ENCODE data around the gene SYP.
"Not testable (repeated sequence)": the region's sequence is repeated elsewhere in the genome, so short reads cannot be mapped to it uniquely, and the experiment has no call there.

SYP gene

DNA sequence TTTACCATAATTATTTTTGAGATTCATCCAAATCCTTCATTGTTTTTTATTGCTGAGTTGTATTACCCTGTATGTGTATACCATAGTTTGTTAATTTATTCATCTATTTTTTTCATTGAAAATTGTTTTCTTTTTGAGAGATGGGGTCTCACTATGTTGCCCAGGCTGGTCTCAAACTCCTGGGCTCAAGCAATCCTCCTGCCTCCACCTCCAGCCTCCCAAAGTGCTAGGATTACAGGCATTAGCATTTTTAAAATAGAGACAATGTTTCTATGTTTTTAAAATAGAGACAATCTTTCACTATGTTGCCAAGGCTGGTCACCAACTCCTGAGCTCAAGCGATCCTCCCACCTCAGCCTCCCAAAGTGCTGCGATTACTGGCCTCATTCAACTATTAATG lies 39.1 kb downstream of the SYP start:
- TF ChIP-seq, protein P1, sequence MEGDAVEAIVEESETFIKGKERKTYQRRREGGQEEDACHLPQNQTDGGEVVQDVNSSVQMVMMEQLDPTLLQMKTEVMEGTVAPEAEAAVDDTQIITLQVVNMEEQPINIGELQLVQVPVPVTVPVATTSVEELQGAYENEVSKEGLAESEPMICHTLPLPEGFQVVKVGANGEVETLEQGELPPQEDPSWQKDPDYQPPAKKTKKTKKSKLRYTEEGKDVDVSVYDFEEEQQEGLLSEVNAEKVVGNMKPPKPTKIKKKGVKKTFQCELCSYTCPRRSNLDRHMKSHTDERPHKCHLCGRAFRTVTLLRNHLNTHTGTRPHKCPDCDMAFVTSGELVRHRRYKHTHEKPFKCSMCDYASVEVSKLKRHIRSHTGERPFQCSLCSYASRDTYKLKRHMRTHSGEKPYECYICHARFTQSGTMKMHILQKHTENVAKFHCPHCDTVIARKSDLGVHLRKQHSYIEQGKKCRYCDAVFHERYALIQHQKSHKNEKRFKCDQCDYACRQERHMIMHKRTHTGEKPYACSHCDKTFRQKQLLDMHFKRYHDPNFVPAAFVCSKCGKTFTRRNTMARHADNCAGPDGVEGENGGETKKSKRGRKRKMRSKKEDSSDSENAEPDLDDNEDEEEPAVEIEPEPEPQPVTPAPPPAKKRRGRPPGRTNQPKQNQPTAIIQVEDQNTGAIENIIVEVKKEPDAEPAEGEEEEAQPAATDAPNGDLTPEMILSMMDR (conservative IDR thresholded peaks at IDR 0.05) = no peak

DNA sequence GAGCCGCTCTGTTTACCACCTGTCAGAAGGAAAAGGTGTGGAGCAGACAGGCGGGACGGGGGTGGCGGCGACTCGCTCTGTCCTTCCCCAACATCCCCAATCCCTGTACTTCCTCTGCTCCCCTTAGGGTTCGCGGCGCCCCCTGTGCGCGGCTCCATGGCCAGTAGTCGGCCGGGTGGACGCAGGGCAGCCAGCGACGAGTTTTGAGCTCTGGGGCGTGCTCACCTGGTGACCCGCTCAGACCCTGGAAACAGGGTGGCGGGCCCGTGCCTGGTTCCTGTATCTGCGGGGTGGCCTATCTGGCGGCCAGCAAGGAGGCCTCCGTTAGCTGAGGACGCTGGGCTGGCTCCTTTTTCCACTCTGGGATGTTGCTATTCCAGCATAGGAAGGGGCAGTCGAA lies 42.8 kb downstream of the SYP start:
- H3K27ac ChIP-seq = no peak overlapping the region
- TF ChIP-seq, protein P1 (conservative IDR thresholded peaks at IDR 0.05) = no peak

More for the DNA sequence above, 39.1 kb downstream of the SYP start:
- no peak overlapping the region for H3K27ac ChIP-seq

DNA sequence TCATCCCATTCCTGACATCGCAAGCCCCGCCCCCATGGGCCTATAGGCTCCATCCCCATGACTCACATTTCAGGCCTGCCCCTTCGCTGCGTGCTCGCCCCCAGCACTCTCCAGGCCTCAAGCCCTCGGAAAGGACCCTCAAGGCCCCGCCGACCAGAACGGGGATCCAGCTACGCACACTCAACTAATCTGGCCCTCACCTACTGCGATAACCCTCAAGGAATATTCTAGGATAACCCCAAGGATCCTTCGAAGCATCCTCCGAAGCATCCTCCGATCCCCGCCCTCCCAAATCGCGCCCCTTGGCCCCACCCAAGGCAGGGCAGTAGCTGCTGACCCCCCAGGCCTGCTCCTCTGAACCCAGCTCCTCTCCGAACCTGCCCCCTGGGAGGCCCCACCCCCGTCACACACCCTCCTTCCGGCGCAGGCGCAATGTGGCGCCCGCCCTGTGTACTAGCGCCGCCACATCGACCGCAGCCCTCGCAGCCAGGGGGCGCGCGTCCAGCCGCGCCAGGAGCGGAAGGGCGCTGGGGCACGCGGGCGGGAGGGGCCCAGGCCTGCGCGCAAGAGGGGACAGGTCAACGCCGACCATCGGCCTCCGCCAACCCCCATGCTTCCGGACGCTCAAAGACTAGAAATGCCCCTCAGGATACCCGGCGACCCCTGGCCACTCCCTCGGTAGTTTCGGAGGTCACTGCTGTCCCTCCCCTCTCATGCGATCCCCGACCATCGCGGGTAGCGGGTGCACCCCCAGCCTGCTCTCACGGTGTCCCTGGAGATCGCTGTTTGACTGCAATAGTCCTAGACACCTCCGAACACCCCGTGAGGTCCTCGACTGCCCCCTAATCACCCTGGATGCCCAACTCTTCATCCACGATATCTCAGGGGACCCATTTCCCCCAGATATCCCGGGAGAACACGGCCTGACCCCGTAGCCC lies 43.8 kb downstream of the SYP start:
- no peak overlapping the region; the same call in 1 of the 2 replicates for H3K27ac ChIP-seq

DNA sequence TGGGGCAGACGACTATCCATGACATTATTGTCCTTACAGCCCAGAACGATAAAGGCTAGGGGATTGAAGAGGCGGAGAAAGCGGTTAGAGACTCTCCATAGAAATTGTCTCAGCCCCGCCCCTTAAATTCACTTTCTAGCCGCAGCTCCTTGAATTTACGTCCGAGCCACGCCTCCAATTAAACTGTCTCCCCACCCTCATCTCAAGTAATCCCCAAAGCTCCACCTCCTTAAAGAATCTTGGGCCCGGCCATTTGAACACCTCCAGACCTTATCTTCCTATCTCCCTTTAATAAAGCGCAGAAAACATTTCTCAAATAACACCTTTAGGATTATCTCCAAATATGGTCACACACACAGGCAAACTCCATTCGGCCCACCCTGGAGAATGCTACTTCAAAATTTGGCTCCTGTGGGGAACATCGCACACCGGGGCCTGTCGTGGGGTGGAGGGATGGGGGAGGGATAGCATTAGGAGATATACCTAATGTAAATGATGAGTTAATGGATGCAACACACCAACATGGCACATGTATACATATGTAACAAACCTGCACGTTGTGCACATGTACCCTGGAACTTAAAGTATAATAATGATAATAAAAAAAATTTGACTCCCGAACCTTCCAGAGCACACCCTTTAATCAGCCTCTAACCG lies 44.6 kb downstream of the SYP start:
- H3K27ac ChIP-seq = no peak overlapping the region
- TF ChIP-seq, protein P1 (conservative IDR thresholded peaks at IDR 0.05) = no peak

More for the DNA sequence above, 43.8 kb downstream of the SYP start:
- TF ChIP-seq, protein P1 (conservative IDR thresholded peaks at IDR 0.05) = peak; percentile 69

DNA sequence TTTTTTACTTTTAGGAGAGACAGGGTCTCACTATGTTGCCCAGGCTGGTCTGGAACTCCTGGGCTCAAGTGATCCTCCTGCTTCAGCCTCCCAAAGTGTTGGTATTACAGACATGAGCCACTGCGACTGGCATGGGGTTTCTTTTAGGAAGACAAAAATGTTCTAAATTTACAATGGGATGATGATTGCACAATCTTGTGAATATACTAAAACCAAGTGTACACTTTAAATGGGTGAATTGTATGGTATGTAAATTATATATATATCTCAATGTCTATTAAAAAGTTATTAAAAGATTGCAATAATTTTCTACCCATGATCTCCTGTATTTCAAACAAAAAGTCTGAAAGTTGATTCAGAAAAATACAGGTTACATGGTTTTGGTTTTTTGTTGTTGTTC lies 46.5 kb downstream of the SYP start:
- TF ChIP-seq, protein P1 (conservative IDR thresholded peaks at IDR 0.05) = no peak
- no peak overlapping the region for H3K27ac ChIP-seq

DNA sequence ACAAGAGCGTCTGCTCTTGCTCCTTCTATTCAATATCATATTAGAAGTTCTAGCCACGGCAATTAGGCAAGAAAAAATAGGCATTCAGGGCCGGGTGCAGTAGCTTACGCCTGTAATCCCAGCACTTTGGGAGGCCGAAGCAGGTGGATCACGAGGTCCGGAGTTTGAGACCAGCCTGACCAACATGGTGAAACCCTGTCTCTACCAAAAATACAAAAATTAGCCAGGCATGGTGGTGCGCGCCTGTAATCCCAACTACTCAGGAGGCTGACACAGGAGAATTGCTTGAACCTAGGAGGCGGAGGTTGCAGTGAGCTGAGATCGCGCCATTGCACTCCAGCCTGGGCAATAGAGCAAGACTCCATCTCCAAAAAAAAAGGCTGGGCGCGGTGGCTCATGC lies 50.7 kb downstream of the SYP start:
- not testable (repeated sequence) for H3K27ac ChIP-seq

DNA sequence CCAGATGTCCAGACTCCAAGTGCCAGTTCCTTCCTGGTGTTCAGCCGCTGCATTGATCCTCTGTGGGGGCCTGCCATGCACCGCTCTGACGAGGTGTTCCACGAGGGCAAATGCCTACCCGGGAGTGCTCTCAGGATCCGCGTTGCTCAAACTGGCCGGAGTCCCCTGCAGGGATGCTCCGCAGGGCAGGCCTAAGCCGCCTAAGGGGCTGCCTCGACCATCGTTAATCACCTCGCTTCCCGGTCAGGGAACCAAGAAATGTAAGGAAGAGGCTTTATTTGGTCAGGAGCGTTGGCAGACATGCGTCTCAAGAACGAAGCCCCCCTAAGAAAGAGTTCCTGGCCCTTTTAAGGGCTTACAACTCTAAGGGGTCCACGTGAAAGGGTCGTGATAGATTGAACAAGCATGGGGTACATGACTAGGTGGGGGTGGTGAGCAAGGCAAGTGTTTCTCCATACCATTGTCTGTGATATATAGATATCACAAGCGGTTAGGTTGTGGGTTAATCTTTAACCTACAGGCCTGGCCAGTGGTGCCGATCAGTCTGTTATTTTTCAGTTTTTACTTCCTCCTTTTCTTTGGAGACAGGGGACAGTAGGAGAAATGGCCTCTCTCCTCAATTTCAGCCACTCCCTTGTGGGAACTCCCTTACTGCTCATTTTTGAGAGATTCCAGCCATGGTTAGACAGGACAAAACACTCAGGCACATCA lies 51.4 kb downstream of the SYP start:
- not testable (repeated sequence) for H3K27ac ChIP-seq

DNA sequence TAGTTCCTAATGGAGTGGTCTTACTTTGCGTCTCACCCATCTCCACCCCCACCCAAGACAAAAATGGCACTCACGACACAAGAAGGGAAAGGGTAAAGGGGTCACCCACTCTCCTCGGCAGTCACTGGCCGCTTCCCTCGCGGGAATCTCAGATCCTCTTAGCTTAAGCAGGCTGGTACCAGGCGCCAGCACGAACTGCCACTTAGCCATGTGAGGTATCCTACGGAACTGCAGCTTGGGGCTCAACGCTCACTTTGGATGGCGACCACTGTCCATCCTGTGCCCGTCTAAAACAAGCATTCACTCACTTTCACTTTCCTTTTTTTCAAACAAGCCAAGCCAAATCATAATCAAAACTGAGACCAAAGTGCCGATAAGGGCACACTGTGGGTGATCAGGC lies 52.1 kb downstream of the SYP start:
- TF ChIP-seq, protein P1 (conservative IDR thresholded peaks at IDR 0.05) = no peak
- no peak overlapping the region for H3K27ac ChIP-seq

Measured in VCaP (cell line).